WTC11 (cell line): Measurements from ENCODE around the gene SLC9C1. TPM values are rescaled to one million over a fixed set of nuclear protein-coding genes. Genes with fewer than 3 reads are reported as not detected.
A peak's percentile ranks its signal among the peaks of the same experiment; 100 is the strongest.

ENCODE experiments used
- AFF4 ChIP-seq: sonication (generic); formaldehyde crosslinking; IDR thresholded peaks from 2 replicates; pipeline ENCODE4 v1.8.1; 2023; ENCODE audit warnings: mild to moderate bottlenecking, missing genetic modification reagents, borderline replicate concordance
- ATF1 ChIP-seq: sonication (generic); formaldehyde crosslinking; IDR thresholded peaks from 2 replicates; pipeline ENCODE4 v1.8.1; 2023; ENCODE audit warnings: mild to moderate bottlenecking, moderate library complexity, missing genetic modification reagents
- E2F4 ChIP-seq: sonication (generic); formaldehyde crosslinking; IDR thresholded peaks from 2 replicates; pipeline ENCODE4 v1.8.1; 2022; ENCODE audit warnings: low read depth, mild to moderate bottlenecking, moderate library complexity, missing genetic modification reagents, borderline replicate concordance
- ELF4 ChIP-seq: sonication (generic); formaldehyde crosslinking; IDR thresholded peaks from 2 replicates; pipeline ENCODE4 v1.8.1; 2022; ENCODE audit warnings: low read depth, mild to moderate bottlenecking, moderate library complexity, missing genetic modification reagents
- EMX1 ChIP-seq: fragments of 250-450 bp; sonication (Bioruptor Pico); IDR thresholded peaks from 2 replicates; pipeline ENCODE4 v1.8.0; 2021; ENCODE audit warnings: mild to moderate bottlenecking
- HMGA2 ChIP-seq: fragments of 250-450 bp; sonication (Bioruptor Pico); IDR thresholded peaks from 2 replicates; pipeline ENCODE4 v1.4.0; 2021; ENCODE audit warnings: mild to moderate bottlenecking, moderate library complexity
- IRF1 ChIP-seq: sonication (generic); formaldehyde crosslinking; IDR thresholded peaks from 2 replicates; pipeline ENCODE4 v1.8.0; 2023; ENCODE audit warnings: missing genetic modification reagents
- JAZF1 ChIP-seq: fragments of 250-450 bp; sonication (Bioruptor Pico); IDR thresholded peaks from 2 replicates; pipeline ENCODE4 v1.9.0; 2021; ENCODE audit warnings: moderate library complexity, mild to moderate bottlenecking, inconsistent platforms
- MXD4 ChIP-seq: fragments of 250-450 bp; sonication (Bioruptor Pico); IDR thresholded peaks from 2 replicates; pipeline ENCODE4 v1.8.0; 2021; ENCODE audit warnings: mild to moderate bottlenecking, moderate library complexity, borderline replicate concordance
- NFATC4 ChIP-seq: fragments of 250-450 bp; sonication (Bioruptor Pico); IDR thresholded peaks from 2 replicates; pipeline ENCODE4 v1.9.0; 2021; ENCODE audit warnings: mild to moderate bottlenecking
- NR1H2 ChIP-seq: sonication (generic); formaldehyde crosslinking; IDR thresholded peaks from 2 replicates; pipeline ENCODE4 v1.9.0; 2021; ENCODE audit warnings: mild to moderate bottlenecking, moderate library complexity, missing genetic modification reagents
- NR2C2 ChIP-seq: sonication (generic); formaldehyde crosslinking; IDR thresholded peaks from 2 replicates; pipeline ENCODE4 v1.8.0; 2022; ENCODE audit warnings: mild to moderate bottlenecking, missing genetic modification reagents
- NR3C1 ChIP-seq: sonication (generic); formaldehyde crosslinking; conservative IDR thresholded peaks from 2 replicates; pipeline ENCODE4 v1.8.1; 2023; ENCODE audit warnings: low read depth, mild to moderate bottlenecking, missing genetic modification reagents
- OVOL2 ChIP-seq: fragments of 250-450 bp; sonication (Bioruptor Pico); IDR thresholded peaks from 2 replicates; pipeline ENCODE4 v1.9.0; 2021; ENCODE audit warnings: mild to moderate bottlenecking, borderline replicate concordance
- RELA ChIP-seq: sonication (generic); formaldehyde crosslinking; IDR thresholded peaks from 2 replicates; pipeline ENCODE4 v1.8.1; 2022; ENCODE audit warnings: missing genetic modification reagents, mild to moderate bottlenecking, borderline replicate concordance
- SMAD4 ChIP-seq: sonication (generic); formaldehyde crosslinking; IDR thresholded peaks from 2 replicates; pipeline ENCODE4 v1.8.0; 2022; ENCODE audit warnings: mild to moderate bottlenecking, missing genetic modification reagents
- ZBTB43 ChIP-seq: sonication (generic); formaldehyde crosslinking; IDR thresholded peaks from 2 replicates; pipeline ENCODE4 v1.8.1; 2023; ENCODE audit warnings: mild to moderate bottlenecking, missing genetic modification reagents
- ZNF138 ChIP-seq: sonication (generic); formaldehyde crosslinking; conservative IDR thresholded peaks from 2 replicates; pipeline ENCODE4 v1.8.1; 2022; ENCODE audit warnings: mild to moderate bottlenecking, moderate library complexity, missing genetic modification reagents
- ZNF219 ChIP-seq: sonication (generic); formaldehyde crosslinking; IDR thresholded peaks from 2 replicates; pipeline ENCODE4 v1.8.0; 2023; ENCODE audit warnings: missing genetic modification reagents, mild to moderate bottlenecking, borderline replicate concordance
- ZNF263 ChIP-seq: sonication (generic); formaldehyde crosslinking; IDR thresholded peaks from 2 replicates; pipeline ENCODE4 v1.8.1; 2022; ENCODE audit warnings: low read depth, mild to moderate bottlenecking, moderate library complexity, missing genetic modification reagents
- ZNF281 ChIP-seq: sonication (generic); formaldehyde crosslinking; IDR thresholded peaks from 2 replicates; pipeline ENCODE4 v1.8.0; 2023; ENCODE audit warnings: mild to moderate bottlenecking, missing genetic modification reagents
- ZNF532 ChIP-seq: fragments of 250-450 bp; sonication (Bioruptor Pico); IDR thresholded peaks from 2 replicates; pipeline ENCODE4 v1.9.0; 2021; ENCODE audit warnings: mild to moderate bottlenecking, borderline replicate concordance
- ZSCAN18 ChIP-seq: fragments of 250-450 bp; sonication (Bioruptor Pico); IDR thresholded peaks from 2 replicates; pipeline ENCODE4 v2.1.2; 2022; ENCODE audit warnings: mild to moderate bottlenecking, moderate library complexity
- total RNA-seq: library from RNA; stranded (reverse); gene quantifications from 3 replicates; pipeline ENCODE4 v1.2.3, GENCODE V29; 2021

SLC9C1 gene
- total RNA-seq, 1 experiment from 2014 or later: 3.5 TPM

- TF ChIP-seq ZNF138 (CRISPR knock-in tag): no peak
- TF ChIP-seq ZNF281 (CRISPR knock-in tag): no peak
- no peak for TF ChIP-seq JAZF1 (CRISPR knock-in tag)
- TF ChIP-seq NFATC4: no peak
- TF ChIP-seq ELF4 (CRISPR knock-in tag): no peak
- TF ChIP-seq NR2C2 (CRISPR knock-in tag): no peak
- TF ChIP-seq E2F4 (CRISPR knock-in tag): no peak
- TF ChIP-seq IRF1 (CRISPR knock-in tag): no peak
- no peak for TF ChIP-seq ATF1 (CRISPR knock-in tag)
- TF ChIP-seq EMX1: no peak
- TF ChIP-seq NR3C1: no peak
- no peak for TF ChIP-seq SMAD4 (CRISPR knock-in tag)
- TF ChIP-seq AFF4 (CRISPR knock-in tag): peak; percentile 93; the same call in 1 of the 2 replicates
- TF ChIP-seq HMGA2 (CRISPR knock-in tag): no peak
- TF ChIP-seq MXD4 (CRISPR knock-in tag): no peak
- TF ChIP-seq ZSCAN18 (CRISPR knock-in tag): no peak
- no peak for TF ChIP-seq ZNF219
- no peak for TF ChIP-seq ZNF263 (CRISPR knock-in tag)
- TF ChIP-seq OVOL2 (CRISPR knock-in tag): no peak
- no peak for TF ChIP-seq ZNF532 (CRISPR knock-in tag)
- no peak for TF ChIP-seq ZBTB43 (CRISPR knock-in tag)
- no peak for TF ChIP-seq NR1H2 (CRISPR knock-in tag)
- TF ChIP-seq RELA (CRISPR knock-in tag): no peak
These were observed 9.1 kb upstream of the SLC9C1 start (continued) for GRCh38 chr3:112302881-112303763.
